GM21528 (cell line): ENCODE measurements around the gene NDUFAB1.
"Not testable (repeated sequence)": the region's sequence is repeated elsewhere in the genome, so short reads cannot be mapped to it uniquely, and the experiment has no call there.

Experiments used
- ATAC-seq: cut with Tn5 transposase; IDR thresholded peaks from one replicate; pipeline ENCODE4 v1.9.1; 2021; ENCODE audit warnings: mild to moderate bottlenecking, moderate library complexity; ENCODE audit not compliant: unreplicated experiment, low FRiP score

The NDUFAB1 gene

DNA sequence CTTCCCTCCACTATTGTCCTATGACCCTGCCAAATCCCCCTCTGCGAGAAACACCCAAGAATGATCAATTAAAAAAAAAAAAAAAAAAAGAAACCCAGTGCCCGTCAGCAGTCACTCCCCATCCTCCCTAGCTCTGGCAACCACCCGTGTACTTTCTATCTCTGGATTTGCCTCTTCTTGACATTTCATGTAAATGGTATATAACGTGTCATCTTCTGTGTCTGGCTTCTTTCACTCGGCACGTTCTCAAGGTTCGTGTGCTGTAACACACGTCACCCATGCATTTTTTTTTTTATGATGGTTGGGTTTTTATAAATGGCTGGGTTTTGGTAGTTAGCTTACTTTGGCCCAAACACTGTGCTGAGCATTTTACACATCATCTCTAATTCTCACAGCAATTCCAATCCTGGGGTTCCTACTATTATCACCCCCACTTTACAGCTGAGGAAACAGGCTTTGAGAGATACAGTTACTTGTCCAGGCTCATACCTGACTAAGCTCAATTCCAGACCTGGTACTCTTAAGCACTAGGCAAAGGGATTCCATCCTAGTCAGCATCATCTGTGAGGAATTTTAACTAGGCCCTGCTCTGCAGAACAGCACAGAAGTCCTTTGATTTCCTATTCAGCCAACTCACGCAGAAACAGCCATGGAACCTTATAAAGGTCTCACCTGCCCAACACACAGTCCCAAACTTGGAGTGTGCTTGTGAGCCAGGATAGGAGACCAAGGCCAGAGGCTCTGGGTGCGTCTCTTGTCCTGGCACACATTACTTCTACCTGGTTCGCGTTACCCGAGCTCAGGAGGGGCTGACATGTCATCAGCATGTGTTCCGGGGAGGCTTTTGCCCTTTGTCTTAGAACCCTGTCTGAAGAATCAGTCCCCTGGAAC is 11.7 kb downstream of the NDUFAB1 start:
- no peak for ATAC-seq

DNA sequence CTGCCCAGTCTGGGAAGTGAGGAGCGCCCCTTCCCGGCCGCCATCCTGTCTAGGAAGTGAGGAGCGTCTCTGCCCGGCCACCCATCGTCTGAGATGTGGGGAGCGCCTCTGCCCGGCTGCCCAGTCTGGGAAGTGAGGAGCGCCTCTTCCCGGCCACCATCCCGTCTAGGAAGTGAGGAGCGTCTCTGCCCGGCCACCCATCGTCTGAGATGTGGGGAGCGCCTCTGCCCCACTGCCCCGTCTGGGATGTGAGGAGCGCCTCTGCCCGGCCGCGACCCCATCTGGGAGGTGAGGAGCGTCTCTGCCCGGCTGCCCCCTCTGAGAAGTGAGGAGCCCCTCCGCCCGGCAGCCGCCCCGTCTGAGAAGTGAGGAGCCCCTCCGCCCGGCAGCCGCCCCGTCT is 12.8 kb downstream of the NDUFAB1 start:
- not testable (repeated sequence) for ATAC-seq

DNA sequence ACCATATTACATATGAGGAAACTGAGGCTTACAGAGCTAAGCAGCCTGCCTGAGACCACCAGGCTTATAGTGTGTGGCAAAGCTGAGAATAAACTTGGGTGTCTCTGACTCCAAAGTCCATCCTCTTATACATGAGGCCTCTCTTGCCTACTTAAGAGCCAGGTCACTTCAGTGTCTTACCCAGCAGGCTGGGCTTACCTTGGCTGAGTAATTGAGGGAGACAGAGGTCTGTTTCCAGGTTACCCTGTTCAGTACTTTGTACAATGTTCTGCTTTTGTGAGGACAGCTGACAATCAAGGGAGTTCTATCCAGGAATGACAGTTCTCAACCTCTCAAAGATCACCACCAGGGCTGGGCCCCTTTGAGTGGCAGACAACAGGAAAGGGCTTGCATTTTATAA is 14.4 kb downstream of the NDUFAB1 start:
- ATAC-seq, result no peak

GRCh38 chr16:23580391-23580790 is 15.7 kb downstream of the NDUFAB1 start:
- no peak for ATAC-seq

- no peak for ATAC-seq
These were observed 16.7 kb downstream of the NDUFAB1 start for GRCh38 chr16:23579371-23579770.

GRCh38 chr16:23578101-23578830 is 17.9 kb downstream of the NDUFAB1 start:
- no peak for ATAC-seq

- no peak for ATAC-seq
These were observed 18.6 kb downstream of the NDUFAB1 start for GRCh38 chr16:23577493-23577892.

DNA sequence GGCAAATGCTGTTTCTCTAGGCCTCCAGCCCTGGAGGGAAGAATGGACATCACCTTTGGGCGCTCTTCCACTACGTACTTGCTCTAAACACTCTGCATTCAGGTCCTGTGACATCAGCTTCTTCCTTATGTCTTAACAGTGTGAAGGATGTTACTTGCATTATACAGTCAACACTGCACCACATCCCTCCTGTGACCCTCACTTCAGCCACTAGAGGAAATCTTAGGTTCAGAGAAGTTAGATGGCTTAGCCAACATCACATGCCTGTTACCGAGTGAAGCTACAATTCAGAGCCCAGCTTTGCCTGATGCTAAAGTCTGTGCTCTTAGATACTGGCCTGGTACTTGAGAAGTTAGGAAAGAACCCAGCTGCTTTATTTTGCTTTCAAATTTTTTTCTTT is 20.3 kb downstream of the NDUFAB1 start:
- ATAC-seq, result no peak

- ATAC-seq, result no peak
These were observed 22.3 kb downstream of the NDUFAB1 start for GRCh38 chr16:23573817-23574216.

DNA sequence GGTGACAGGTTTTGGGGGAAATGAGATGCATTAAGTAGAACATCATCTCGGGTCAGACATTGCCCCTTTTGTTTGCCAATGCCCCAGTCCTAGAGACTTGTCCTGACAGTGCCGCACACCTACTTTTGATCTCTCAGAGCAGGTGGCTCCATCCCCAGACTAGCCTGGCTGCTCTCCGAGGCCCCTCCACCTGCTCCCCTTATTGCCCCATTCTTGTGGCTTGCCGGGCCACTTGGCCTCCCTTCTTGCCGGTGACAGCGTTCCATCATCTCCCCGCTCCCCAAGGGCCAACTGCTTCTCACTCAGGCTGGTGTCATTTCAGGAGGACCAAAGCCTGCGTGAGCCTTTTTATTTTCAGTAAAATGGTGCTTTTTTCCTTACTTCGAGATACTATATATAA is 23.7 kb downstream of the NDUFAB1 start:
- no peak for ATAC-seq

- ATAC-seq, result no peak
These were observed 24.2 kb downstream of the NDUFAB1 start for GRCh38 chr16:23571895-23572294.

DNA sequence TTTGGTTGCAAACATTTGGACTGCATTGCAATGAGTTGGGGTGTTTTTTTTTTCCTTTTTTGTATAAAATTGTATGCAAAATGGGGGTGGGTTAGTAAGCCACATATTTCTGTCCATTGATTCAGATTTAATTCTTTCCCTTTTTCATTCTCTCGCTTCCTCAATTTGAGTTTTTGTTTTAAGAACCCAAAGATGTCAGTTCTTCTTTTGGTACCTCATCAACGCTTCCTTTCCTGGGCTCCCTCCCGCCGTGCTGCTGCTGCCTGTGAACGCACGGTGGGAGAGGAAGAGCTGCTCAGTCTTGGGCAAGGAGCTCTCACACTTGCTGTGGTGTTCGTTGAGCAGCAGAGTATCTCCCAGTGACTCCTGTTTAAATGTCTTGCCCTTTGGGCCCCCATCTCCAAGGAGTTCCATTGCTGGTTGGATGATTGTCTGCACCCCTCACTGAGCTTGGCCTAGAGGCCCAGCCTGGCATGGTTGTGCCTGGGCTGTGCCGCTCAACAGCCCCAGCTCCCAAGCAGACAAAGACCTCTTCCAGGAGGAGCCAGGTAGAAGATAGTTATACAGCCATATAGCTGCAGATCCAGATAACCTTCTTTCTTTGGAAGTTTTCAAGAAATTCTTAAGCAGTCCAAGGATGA is 25.0 kb downstream of the NDUFAB1 start:
- no peak for ATAC-seq

GRCh38 chr16:23567602-23568001 is 28.5 kb downstream of the NDUFAB1 start:
- no peak for ATAC-seq

- ATAC-seq, result no peak
These were observed 29.4 kb downstream of the NDUFAB1 start for GRCh38 chr16:23566724-23567123.

DNA sequence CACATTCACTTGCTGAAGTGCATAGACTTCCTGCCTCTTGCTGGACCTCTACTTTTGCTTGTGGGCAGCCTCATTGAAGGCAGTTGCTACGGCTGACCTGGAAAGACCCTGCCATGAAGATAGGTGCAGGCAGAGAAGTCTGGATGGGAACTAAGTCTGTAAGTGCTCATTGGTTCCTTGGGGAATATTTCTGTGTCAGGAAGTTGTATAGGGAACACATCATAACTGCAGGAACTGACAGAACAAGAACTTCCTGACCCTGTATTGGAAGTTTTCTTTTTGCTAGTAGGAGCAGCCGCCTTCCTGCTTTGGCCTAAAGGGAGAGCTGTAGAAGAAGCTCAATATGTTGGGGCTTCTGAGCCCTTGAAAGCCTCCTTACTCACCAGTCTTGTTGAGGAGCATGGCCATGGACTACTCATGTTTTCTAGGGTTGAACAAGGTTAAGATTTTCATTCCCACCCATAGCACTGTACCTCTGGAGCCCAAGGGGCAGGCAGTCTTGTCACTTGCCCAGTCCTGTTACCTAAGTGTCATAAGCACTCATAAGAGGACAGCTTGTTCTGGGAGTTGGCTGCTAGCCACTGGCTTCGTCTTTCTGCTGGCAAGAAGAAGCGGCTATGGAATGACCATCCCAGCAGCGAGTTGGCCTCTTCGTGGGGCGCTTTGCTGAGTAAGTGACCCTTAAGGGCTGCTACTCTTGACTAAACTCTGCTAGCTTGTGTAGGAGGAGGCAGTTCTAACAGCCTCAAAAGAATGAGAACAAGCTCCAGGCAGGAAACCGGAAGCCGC is 31.3 kb downstream of the NDUFAB1 start:
- ATAC-seq, result no peak

DNA sequence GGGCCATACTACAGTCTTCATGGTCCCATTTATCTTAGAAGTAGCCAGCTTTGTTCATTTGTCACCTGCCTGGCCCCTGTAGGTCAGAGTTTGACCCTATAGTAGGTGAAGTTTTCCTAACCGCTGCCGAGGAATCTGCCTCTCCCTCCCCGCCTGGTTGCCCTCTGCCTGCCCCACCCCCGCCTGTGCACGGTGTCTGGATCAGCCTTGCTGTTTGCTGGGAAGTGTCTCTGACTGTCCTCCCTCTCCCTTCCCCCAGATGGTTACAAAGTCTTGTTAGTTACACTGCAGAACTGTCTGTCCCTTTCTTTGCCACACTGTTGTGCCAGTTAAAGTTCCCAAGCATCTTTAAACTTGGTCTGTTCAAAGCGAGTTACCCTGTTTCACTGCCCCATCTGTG is 32.9 kb downstream of the NDUFAB1 start:
- no peak for ATAC-seq

DNA sequence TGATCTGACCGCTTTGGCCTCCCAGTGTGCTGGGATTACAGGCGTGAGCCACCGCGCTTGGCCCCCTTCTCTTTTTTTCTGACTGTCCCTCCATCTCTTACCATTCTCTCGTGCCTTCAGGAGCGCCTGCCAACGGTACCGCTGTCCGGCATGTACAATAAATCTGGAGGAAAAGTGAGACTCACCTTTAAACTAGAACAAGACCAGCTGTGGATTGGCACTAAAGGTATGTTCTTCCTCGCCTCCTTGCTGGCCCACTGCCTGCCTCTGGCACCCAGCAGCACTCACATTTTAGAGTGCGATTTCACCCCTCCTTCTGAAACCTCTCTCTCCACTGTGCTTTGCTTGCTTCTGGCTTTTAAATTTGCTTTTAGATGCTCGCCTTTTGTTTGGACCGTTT is 33.6 kb downstream of the NDUFAB1 start:
- ATAC-seq, result no peak

GRCh38 chr16:23561586-23561985 is 34.5 kb downstream of the NDUFAB1 start:
- no peak for ATAC-seq

DNA sequence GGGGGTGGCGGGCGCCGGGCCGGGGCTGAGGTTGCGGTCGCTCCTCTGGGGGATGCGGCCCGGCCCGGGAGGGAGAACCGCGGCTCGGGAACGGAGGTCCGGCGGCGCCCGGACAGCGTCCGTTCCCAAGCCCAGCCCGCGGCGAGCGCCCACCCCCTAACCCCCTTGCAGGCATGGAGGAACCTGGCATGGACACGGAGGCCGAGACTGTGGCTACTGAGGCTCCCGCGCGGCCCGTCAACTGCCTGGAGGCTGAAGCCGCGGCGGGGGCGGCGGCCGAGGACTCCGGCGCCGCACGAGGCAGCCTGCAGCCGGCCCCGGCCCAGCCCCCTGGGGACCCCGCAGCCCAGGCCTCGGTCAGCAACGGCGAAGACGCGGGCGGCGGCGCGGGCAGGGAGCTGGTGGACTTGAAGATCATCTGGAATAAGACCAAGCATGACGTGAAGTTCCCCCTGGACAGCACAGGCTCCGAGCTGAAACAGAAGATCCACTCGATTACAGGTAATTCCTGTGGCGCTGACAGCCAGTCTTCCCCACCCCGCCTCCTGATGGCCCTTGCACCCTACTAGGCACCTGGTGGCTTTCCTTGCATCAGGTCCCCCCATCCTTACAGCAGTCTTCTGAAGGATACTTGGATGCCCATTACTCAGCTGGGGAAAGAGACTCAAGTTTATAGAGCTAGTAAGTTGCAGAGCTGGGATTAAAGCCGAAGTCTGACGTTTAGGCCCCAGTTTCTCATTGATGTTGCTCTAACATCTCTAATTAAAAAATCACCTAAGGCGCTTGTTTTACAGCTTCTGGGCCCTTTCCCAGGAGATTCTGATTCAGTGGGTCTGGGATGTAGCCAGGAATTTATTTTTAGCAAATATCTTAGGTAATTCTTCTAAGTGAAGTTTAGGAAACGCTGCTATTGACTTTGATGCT is 38.1 kb downstream of the NDUFAB1 start:
- peak; percentile 12 for ATAC-seq
